ENCODE measurements around the gene GOLGA8Q.
"Not testable (repeated sequence)": the region's sequence is repeated elsewhere in the genome, so short reads cannot be mapped to it uniquely, and the experiment has no call there.

DNA sequence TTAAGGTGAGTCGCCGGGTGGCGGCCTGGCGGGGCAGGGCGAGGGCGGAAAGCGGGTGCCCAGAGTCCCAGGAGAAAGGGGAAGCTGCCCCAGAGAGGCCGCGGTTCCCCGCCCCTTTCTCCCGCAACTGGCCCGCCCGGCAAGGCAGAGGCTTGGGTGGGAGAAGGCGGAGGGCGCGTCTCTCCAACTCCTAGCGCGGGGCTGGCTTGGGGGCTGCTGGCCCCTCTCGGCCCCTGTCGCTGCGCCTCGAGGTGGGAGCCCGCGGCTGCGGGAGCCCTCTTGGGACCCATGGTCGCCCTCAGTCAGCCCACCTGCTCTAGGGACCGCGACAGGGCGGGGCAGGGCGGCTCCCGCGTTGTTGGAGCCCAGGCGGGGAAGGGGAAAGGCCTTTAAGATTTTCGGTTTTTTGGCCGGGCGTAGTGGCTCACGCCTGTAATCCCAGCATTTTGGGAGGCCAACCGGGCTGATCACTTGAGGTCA lies 21.2 kb downstream of the GOLGA8Q start:
- TF ChIP-seq, protein P1, sequence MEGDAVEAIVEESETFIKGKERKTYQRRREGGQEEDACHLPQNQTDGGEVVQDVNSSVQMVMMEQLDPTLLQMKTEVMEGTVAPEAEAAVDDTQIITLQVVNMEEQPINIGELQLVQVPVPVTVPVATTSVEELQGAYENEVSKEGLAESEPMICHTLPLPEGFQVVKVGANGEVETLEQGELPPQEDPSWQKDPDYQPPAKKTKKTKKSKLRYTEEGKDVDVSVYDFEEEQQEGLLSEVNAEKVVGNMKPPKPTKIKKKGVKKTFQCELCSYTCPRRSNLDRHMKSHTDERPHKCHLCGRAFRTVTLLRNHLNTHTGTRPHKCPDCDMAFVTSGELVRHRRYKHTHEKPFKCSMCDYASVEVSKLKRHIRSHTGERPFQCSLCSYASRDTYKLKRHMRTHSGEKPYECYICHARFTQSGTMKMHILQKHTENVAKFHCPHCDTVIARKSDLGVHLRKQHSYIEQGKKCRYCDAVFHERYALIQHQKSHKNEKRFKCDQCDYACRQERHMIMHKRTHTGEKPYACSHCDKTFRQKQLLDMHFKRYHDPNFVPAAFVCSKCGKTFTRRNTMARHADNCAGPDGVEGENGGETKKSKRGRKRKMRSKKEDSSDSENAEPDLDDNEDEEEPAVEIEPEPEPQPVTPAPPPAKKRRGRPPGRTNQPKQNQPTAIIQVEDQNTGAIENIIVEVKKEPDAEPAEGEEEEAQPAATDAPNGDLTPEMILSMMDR (conservative IDR thresholded peaks at IDR 0.05; ENCODE audit: low read depth, low read length): not testable (repeated sequence)
- TF ChIP-seq EZH2 (IDR thresholded peaks at IDR 0.05; ENCODE audit: low read length, unreplicated experiment); EZH2phosphoT487 (IDR thresholded peaks at IDR 0.05; ENCODE audit: borderline replicate concordance, low read length): not testable (repeated sequence)
